Upper lobe of right lung (tissue), 1 donor: ENCODE data around the gene RTL5. TPM values are rescaled to one million over a fixed set of nuclear protein-coding genes. Genes with fewer than 3 reads are reported as not detected.

Source experiments
- ATAC-seq: fragments of 200-7000 bp; cut with Tn5 transposase; one replicate; pipeline ENCODE4 v1.9.1; 2020; ENCODE audit warnings: mild to moderate bottlenecking, moderate library complexity
- DNase-seq: peaks from one replicate; pipeline ENCODE4 v3.0.0-alpha.2; 2020
- H3K27ac ChIP-seq: fragments of 200-600 bp; one replicate; pipeline ENCODE4 v1.8.0; 2022
- H3K27me3 ChIP-seq: fragments of 200-600 bp; one replicate; pipeline ENCODE4 v1.8.0; 2022; ENCODE audit warnings: mild to moderate bottlenecking
- H3K36me3 ChIP-seq: fragments of 200-600 bp; one replicate; pipeline ENCODE4 v1.8.0; 2022
- H3K4me1 ChIP-seq: fragments of 200-600 bp; one replicate; pipeline ENCODE4 v1.8.0; 2022
- H3K4me3 ChIP-seq: fragments of 200-600 bp; one replicate; pipeline ENCODE4 v1.8.0; 2022; ENCODE audit warnings: mild to moderate bottlenecking
- H3K9me3 ChIP-seq: fragments of 200-600 bp; one replicate; pipeline ENCODE4 v1.8.0; 2022
- intact Hi-C: fragments of 100-400 bp; cut with DNase I; formaldehyde crosslinking; loops from one replicate; pipeline ENCODE4 v1.11.0; 2022
- total RNA-seq: library from RNA; stranded (reverse); fragmentation: NEBNext Ultra II Directional; extraction: Animal tissue kit (Norgen Biotek cat#: 25700); gene quantifications from one replicate; pipeline ENCODE4 v1.2.1, GENCODE V29; 2021
- TF ChIP-seq, protein P1 (sequence below): fragments of 200-600 bp; IDR thresholded peaks from one replicate; pipeline ENCODE4 v1.8.0; 2022; ENCODE audit warnings: antibody characterized with exemption
- donor health status: DM: no; HTN: yes; CAD: no; lungs with severe emphysema.

The RTL5 gene
- total RNA-seq, 1 donor from 2014 or later, result 9.2 TPM

DNA sequence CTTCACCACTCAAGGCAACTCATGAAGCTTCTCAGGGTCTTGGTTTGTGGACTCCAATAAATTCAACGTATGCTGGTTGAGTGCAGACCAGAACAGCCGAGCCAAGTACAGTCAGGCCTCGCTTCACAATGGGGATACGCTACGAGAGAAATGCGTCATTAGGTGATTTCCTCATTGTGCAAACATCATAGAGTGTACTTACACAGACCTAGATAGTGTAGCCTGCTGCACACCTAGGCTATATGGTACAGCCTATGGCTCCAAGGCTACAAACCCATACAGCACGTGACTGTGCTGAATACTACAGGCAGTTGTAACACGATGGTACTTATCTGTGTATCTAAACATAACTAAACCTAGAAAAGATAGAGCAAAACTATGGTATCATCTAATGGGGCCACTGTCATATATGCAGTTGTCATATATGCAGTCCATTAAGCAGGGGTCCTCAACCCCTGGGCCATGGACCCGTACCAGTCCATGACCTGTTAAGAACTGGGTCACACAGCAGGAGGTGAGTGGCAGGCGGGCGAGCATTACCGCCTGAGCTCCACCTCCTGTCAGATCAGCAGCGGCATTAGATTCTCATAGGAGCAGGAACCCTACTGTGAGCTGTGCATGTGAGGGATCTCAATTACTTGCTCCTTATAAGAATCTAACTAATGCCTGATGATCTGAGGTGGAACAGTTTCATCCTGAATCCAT, 31.5 kb downstream of the RTL5 start:
- Histone ChIP-seq H3K27me3 (no peaks in the 10 kb centered on the region), H3K4me3 (no peak overlapping the region), H3K27ac (no peak overlapping the region), H3K36me3 (no peaks in the 10 kb centered on the region), H3K9me3 (no peaks in the 10 kb centered on the region), H3K4me1 (peaks cover 14% of the 10 kb centered on the region)
- TF ChIP-seq, protein P1, sequence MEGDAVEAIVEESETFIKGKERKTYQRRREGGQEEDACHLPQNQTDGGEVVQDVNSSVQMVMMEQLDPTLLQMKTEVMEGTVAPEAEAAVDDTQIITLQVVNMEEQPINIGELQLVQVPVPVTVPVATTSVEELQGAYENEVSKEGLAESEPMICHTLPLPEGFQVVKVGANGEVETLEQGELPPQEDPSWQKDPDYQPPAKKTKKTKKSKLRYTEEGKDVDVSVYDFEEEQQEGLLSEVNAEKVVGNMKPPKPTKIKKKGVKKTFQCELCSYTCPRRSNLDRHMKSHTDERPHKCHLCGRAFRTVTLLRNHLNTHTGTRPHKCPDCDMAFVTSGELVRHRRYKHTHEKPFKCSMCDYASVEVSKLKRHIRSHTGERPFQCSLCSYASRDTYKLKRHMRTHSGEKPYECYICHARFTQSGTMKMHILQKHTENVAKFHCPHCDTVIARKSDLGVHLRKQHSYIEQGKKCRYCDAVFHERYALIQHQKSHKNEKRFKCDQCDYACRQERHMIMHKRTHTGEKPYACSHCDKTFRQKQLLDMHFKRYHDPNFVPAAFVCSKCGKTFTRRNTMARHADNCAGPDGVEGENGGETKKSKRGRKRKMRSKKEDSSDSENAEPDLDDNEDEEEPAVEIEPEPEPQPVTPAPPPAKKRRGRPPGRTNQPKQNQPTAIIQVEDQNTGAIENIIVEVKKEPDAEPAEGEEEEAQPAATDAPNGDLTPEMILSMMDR, result no peak
- intact Hi-C loops, result no loop called here
- peak; percentile 56 for ATAC-seq
- DNase-seq, result no peak

DNA sequence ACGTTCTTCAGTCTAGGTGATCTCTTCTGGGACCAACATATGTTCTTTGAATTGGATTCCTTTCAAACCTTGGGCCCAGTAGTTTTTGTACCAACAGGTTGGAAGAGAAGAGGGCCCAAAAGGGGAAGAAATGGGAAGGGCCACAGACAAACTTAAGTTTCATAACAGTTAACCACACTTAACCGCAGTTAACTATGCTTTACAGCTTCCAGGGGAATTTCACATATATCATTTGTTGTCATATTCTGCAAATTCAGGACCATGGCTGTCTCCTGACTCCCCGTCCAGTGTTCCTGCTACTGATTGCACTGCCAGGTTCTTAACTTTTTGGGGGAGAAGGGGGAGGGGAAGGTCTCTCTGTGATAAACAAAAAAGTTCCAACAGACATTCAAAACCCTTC, 34.6 kb downstream of the RTL5 start:
- ATAC-seq, result peak; percentile 8
- H3K27me3 ChIP-seq, result no peaks in the 10 kb centered on the region
- intact Hi-C loops, result no loop called here
- no peaks in the 10 kb centered on the region for H3K36me3 ChIP-seq
- peaks cover 14% of the 10 kb centered on the region for H3K4me1 ChIP-seq
- H3K27ac ChIP-seq, result no peak overlapping the region
- no peak overlapping the region for H3K4me3 ChIP-seq
- TF ChIP-seq, protein P1, result no peak
- H3K9me3 ChIP-seq, result no peaks in the 10 kb centered on the region
- DNase-seq, result no peak

DNA sequence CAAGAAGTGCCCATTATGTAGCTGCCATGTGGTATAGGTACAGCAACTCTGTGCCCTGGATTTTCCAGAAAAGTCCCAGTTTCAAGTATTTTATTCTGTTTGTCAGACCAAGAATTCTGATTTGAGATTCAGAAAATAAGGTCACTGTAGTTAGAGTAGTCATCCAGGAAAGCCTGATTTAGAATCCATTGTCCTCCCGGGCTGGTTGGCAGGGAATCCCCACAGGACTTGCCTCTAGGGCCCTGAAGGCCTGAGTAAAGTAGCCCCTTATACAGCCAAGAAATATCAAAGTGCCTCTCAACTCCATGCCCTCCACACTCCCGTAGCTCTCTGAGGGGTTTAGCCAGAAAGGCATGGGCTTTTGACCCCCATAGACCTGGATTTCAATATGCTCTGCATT, 36.3 kb downstream of the RTL5 start:
- TF ChIP-seq, protein P1, result no peak
- peak overlapping the region; percentile 8 for H3K27ac ChIP-seq
- no peaks in the 10 kb centered on the region for H3K9me3 ChIP-seq
- H3K36me3 ChIP-seq, result no peaks in the 10 kb centered on the region
- H3K4me3 ChIP-seq, result no peak overlapping the region
- peaks cover 3% of the 10 kb centered on the region for H3K4me1 ChIP-seq
- ATAC-seq (no peak), DNase-seq (no peak)
- intact Hi-C loops, result no loop called here
- no peaks in the 10 kb centered on the region for H3K27me3 ChIP-seq

DNA sequence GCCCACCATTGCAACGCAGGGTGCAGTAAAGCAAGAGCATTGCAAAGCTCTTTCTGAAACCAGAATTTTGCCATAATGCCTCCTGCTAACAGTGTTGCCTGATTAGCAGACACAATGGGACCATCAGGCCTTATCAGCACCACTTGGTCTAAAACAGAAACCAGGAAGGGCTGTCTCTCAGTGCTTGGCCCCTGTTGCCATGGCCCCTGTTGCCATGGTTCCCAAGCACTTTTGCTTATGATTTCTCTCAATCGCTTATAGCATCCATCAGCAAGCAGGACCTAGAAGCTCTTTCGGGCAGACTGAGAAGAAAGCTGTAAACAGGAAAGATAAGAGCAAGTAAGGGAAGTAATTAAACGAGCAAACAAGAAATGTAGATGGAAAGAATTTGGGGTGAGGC, 36.8 kb downstream of the RTL5 start:
- Histone ChIP-seq H3K9me3 (no peaks in the 10 kb centered on the region), H3K4me1 (no peaks in the 10 kb centered on the region), H3K36me3 (no peaks in the 10 kb centered on the region), H3K27ac (no peak overlapping the region), H3K4me3 (no peak overlapping the region), H3K27me3 (no peaks in the 10 kb centered on the region)
- ATAC-seq (peak; percentile 55), DNase-seq (no peak)
- intact Hi-C loops, result no loop called here
- TF ChIP-seq, protein P1, result no peak

DNA sequence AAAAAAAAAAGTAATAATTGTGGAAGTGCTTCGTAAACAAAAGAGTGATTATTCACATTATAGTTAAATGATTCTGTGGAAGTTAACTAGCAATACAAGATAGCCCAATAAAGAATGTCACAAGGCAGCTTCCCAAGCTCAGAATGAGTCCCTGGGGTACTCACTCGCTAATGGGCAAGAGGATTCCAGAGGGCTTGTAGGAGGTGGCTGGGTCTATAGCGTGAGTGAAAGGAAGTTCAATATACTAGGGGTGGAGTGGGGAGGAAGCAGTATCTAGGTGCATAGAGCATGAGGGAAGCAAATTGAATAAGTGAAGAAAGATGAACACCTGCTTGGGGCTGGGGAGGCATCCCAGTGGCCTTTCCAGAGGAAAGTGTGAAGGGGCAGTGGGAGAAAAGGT, 42.5 kb downstream of the RTL5 start:
- Histone ChIP-seq H3K27me3 (no peaks in the 10 kb centered on the region), H3K9me3 (no peaks in the 10 kb centered on the region), H3K4me3 (no peak overlapping the region), H3K36me3 (no peaks in the 10 kb centered on the region), H3K4me1 (no peaks in the 10 kb centered on the region), H3K27ac (no peak overlapping the region)
- intact Hi-C loops, result no loop called here
- ATAC-seq, result no peak
- no peak for DNase-seq
- TF ChIP-seq, protein P1, result no peak

DNA sequence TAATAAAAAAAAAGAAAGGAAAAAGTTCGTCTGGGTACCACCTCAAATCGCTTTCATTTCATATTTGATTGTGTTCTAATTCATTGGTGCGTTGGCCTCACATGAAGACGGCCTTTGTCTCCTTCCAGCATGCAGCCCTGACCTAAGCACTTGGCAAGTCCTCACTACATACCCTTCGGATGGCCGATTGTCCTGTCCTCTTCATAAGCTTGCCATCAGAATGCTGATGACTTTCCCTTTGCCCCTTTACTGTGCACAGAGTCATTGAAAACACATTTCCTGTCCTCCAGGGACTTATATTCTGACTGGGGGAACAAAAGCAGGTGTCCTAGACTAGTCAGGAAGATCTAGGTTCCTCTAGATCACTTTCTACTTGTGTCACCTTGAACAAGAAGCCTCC, 43.0 kb downstream of the RTL5 start:
- intact Hi-C loops, result no loop called here
- ATAC-seq, result no peak
- TF ChIP-seq, protein P1, result no peak
- no peaks in the 10 kb centered on the region for H3K4me1 ChIP-seq
- H3K36me3 ChIP-seq, result no peaks in the 10 kb centered on the region
- DNase-seq, result no peak
- no peak overlapping the region for H3K27ac ChIP-seq
- no peak overlapping the region for H3K4me3 ChIP-seq
- H3K27me3 ChIP-seq, result no peaks in the 10 kb centered on the region
- no peaks in the 10 kb centered on the region for H3K9me3 ChIP-seq
